Measurements from ENCODE around the gene LIN7A. TPM values are rescaled to one million over a fixed set of nuclear protein-coding genes. Genes with fewer than 3 reads are reported as not detected.

Gene LIN7A
- polyA plus RNA-seq, 1 experiment: 10.4 TPM

- no peak for TF ChIP-seq CTCF (IDR thresholded peaks at IDR 0.05; ENCODE audit: low read depth, low read length)
- no peak for DNase-seq (ENCODE audit: low read depth, low spot score)
- H3K27me3 ChIP-seq (ENCODE audit: control insufficient read depth, insufficient read depth, low read length): no peaks in the 10 kb centered on the region
- ChIA-PET POLR2A (no interaction called here), CTCF (interaction anchor here (1.1 kb wide), 1 partner anchor 8 kb away, joined by 4 read pairs; no protein-coding TSS in a partner anchor)
- no peak overlapping the region for H3K4me3 ChIP-seq (ENCODE audit: low read depth, low read length)
- no peak overlapping the region for H3K27ac ChIP-seq (ENCODE audit: low read depth, low read length)
- peaks cover 4% of the 10 kb centered on the region; the same call in 1 of the 2 replicates for H3K9me3 ChIP-seq (ENCODE audit: control insufficient read depth, insufficient read depth, low read length)
These were observed 166.8 kb downstream of the LIN7A start for GRCh38 chr12:80770958-80771357.

- H3K27ac ChIP-seq (ENCODE audit: low read depth, low read length): no peak overlapping the region
- no peak for TF ChIP-seq CTCF (IDR thresholded peaks at IDR 0.05; ENCODE audit: low read depth, low read length)
- peaks cover 2% of the 10 kb centered on the region; the same call in 1 of the 2 replicates for H3K9me3 ChIP-seq (ENCODE audit: control insufficient read depth, insufficient read depth, low read length)
- no peaks in the 10 kb centered on the region for H3K27me3 ChIP-seq (ENCODE audit: control insufficient read depth, insufficient read depth, low read length)
- ChIA-PET POLR2A (no interaction called here), CTCF (interaction anchor here (0.6 to 1.3 kb wide), 2 partner anchors 171 to 356 kb away, joined by 3 read pairs; no protein-coding TSS in a partner anchor)
- H3K4me3 ChIP-seq (ENCODE audit: low read depth, low read length): no peak overlapping the region
- DNase-seq (ENCODE audit: low read depth, low spot score): no peak
These were observed 168.1 kb downstream of the LIN7A start for GRCh38 chr12:80769553-80770140.

- POLR2A ChIA-PET: no interaction called here
- no peak for DNase-seq (ENCODE audit: low read depth, low spot score)
- Histone ChIP-seq H3K9me3 (ENCODE audit: control insufficient read depth, insufficient read depth, low read length) (no peaks in the 10 kb centered on the region), H3K4me3 (ENCODE audit: low read depth, low read length) (no peak overlapping the region), H3K27me3 (ENCODE audit: control insufficient read depth, insufficient read depth, low read length) (no peaks in the 10 kb centered on the region), H3K27ac (ENCODE audit: low read depth, low read length) (no peak overlapping the region)
- TF ChIP-seq CTCF (IDR thresholded peaks at IDR 0.05; ENCODE audit: low read depth, low read length): no peak
- CTCF ChIA-PET: no interaction called here
These were observed 170.8 kb downstream of the LIN7A start for GRCh38 chr12:80766897-80767296.

GRCh38 chr12:80766210-80766609, 171.5 kb downstream of the LIN7A start:
- TF ChIP-seq CTCF (IDR thresholded peaks at IDR 0.05; ENCODE audit: low read depth, low read length): no peak
- POLR2A ChIA-PET: no interaction called here

GRCh38 chr12:80763874-80764273, 173.9 kb downstream of the LIN7A start:
- Histone ChIP-seq H3K9me3 (ENCODE audit: control insufficient read depth, insufficient read depth, low read length) (no peaks in the 10 kb centered on the region), H3K27me3 (ENCODE audit: control insufficient read depth, insufficient read depth, low read length) (no peaks in the 10 kb centered on the region), H3K4me3 (ENCODE audit: low read depth, low read length) (no peak overlapping the region), H3K27ac (ENCODE audit: low read depth, low read length) (no peak overlapping the region)
- POLR2A ChIA-PET: no interaction called here
- no peak for DNase-seq (ENCODE audit: low read depth, low spot score)
- CTCF ChIA-PET: interaction anchor here (0.6 to 4.4 kb wide), 11 partner anchors 12 to 569 kb away, joined by 3 to 29 read pairs (median 3); no protein-coding TSS in a partner anchor
- peak; percentile 70 for TF ChIP-seq CTCF (IDR thresholded peaks at IDR 0.05; ENCODE audit: low read depth, low read length)

More at GRCh38 chr12:80766210-80766609, 171.5 kb downstream of the LIN7A start:
- H3K4me3 ChIP-seq (ENCODE audit: low read depth, low read length): no peak overlapping the region
- no peaks in the 10 kb centered on the region for H3K27me3 ChIP-seq (ENCODE audit: control insufficient read depth, insufficient read depth, low read length)
- H3K27ac ChIP-seq (ENCODE audit: low read depth, low read length): no peak overlapping the region
- CTCF ChIA-PET: interaction anchor here (1.5 kb wide), 1 partner anchor 293 kb away, joined by 3 read pairs; no protein-coding TSS in a partner anchor
- H3K9me3 ChIP-seq (ENCODE audit: control insufficient read depth, insufficient read depth, low read length): no peaks in the 10 kb centered on the region
- DNase-seq (ENCODE audit: low read depth, low spot score): no peak
